Measurements from ENCODE around the gene ZNF423.

DNA sequence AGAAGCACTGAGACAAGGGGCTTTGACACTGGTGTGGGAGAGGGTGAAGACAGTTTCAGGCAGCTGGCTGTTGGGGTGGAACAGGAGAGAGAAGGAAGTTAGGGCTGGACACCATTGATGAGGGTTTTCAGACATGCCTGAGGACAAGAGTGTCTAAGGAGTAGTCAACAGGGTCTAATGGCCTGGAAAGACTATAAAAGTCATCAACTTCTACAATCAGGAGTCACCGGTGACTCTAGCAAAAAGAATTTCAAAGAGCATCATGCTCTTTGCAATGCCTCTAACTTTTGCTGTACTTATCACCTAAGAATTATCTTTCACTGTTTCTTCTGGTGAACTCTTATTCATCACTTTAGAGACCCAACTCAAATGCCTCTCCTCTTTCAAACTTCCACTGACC lies 268.4 kb downstream of the ZNF423 start:
- TF ChIP-seq GATA3 (IDR thresholded peaks at IDR 0.05; ENCODE audit: low read depth, low read length) (no peak), GATA2 (IDR thresholded peaks at IDR 0.05; ENCODE audit: low read depth, low read length) (no peak)

All from SH-SY5Y (cell line).